GM23338 (cell line): ENCODE measurements around the gene RAPGEF3. TPM values are rescaled to one million over a fixed set of nuclear protein-coding genes. Genes with fewer than 3 reads are reported as not detected.
A peak's percentile ranks its signal among the peaks of the same experiment; 100 is the strongest.

Experiments used
- ATAC-seq: fragments of 200-7000 bp; cut with Tn5 transposase; 3 replicates; pipeline ENCODE4 v1.9.1; 2020
- DNase-seq: peaks from one replicate; pipeline ENCODE4 v3.0.0-alpha.2; 2015; ENCODE audit warnings: low spot score
- H2AFZ ChIP-seq: fragments of 200-600 bp; sonication (generic); 2 replicates; pipeline ENCODE4 v1.8.0; 2016; ENCODE audit warnings: antibody characterized with exemption, mild to moderate bottlenecking, moderate library complexity
- H3F3A ChIP-seq: fragments of 200-600 bp; sonication (generic); replicated peaks from 2 replicates; pipeline ENCODE4 v1.8.0; 2017; ENCODE audit warnings: antibody characterized with exemption, mixed run types, low read depth
- H3K27ac ChIP-seq: fragments of 200-600 bp; sonication (generic); 2 replicates; pipeline ENCODE4 v1.6.1; 2016; ENCODE audit warnings: low read depth
- H3K27me3 ChIP-seq: fragments of 200-600 bp; sonication (generic); 2 replicates; pipeline ENCODE4 v1.8.0; 2016; ENCODE audit warnings: mild to moderate bottlenecking, mixed run types, moderate library complexity; ENCODE audit not compliant: insufficient read depth
- H3K36me3 ChIP-seq: fragments of 200-600 bp; sonication (generic); 2 replicates; pipeline ENCODE4 v1.8.0; 2016; ENCODE audit warnings: mild to moderate bottlenecking; ENCODE audit not compliant: insufficient read depth
- H3K4me1 ChIP-seq: fragments of 200-600 bp; sonication (generic); 2 replicates; pipeline ENCODE4 v1.8.0; 2016; ENCODE audit warnings: mild to moderate bottlenecking, moderate library complexity; ENCODE audit not compliant: insufficient read depth
- H3K4me2 ChIP-seq: fragments of 200-600 bp; sonication (generic); 2 replicates; pipeline ENCODE4 v1.7.1; 2017; ENCODE audit warnings: mixed run types
- H3K4me3 ChIP-seq: fragments of 200-600 bp; sonication (generic); 2 replicates; pipeline ENCODE4 v1.6.1; 2016; ENCODE audit warnings: mixed run types
- H3K79me2 ChIP-seq: fragments of 200-600 bp; sonication (generic); replicated peaks from 2 replicates; pipeline ENCODE4 v1.8.0; 2017; ENCODE audit warnings: mild to moderate bottlenecking; ENCODE audit not compliant: insufficient read depth
- H3K9me2 ChIP-seq: fragments of 200-600 bp; sonication (generic); 2 replicates; pipeline ENCODE4 v1.8.0; 2017; ENCODE audit not compliant: insufficient read depth
- H4K20me1 ChIP-seq: fragments of 200-600 bp; sonication (generic); replicated peaks from 2 replicates; pipeline ENCODE4 v1.8.0; 2017; ENCODE audit warnings: mild to moderate bottlenecking; ENCODE audit not compliant: insufficient read depth
- H3K27ac Mint-ChIP-seq: 2 replicates; pipeline ENCODE4 v1.8.0; 2020; ENCODE audit warnings: inconsistent platforms, mild to moderate bottlenecking, moderate library complexity, mixed read lengths
- H3K27me3 Mint-ChIP-seq: 3 replicates; pipeline ENCODE4 v1.8.0; 2022; ENCODE audit warnings: low read depth, mild to moderate bottlenecking, moderate library complexity, mixed read lengths, inconsistent platforms; ENCODE audit not compliant: insufficient read depth, poor library complexity
- H3K36me3 Mint-ChIP-seq: 3 replicates; pipeline ENCODE4 v1.8.0; 2021; ENCODE audit warnings: low read depth, mild to moderate bottlenecking, inconsistent platforms, moderate library complexity, mixed read lengths
- H3K4me1 Mint-ChIP-seq: 3 replicates; pipeline ENCODE4 v1.8.0; 2020; ENCODE audit warnings: mild to moderate bottlenecking, inconsistent platforms, mixed read lengths
- H3K4me3 Mint-ChIP-seq: 3 replicates; pipeline ENCODE4 v1.8.0; 2021; ENCODE audit warnings: moderate library complexity, mild to moderate bottlenecking, inconsistent platforms, mixed read lengths
- H3K9me3 Mint-ChIP-seq: 3 replicates; pipeline ENCODE4 v1.8.0; 2020; ENCODE audit warnings: moderate library complexity, mild to moderate bottlenecking, inconsistent platforms, mixed read lengths
- CREB1 ChIP-seq: fragments of 250-450 bp; sonication (Bioruptor Pico); IDR thresholded peaks from 2 replicates; pipeline ENCODE4 v1.5.0; 2020; ENCODE audit warnings: low read depth, mild to moderate bottlenecking, moderate library complexity
- CTCF ChIP-seq, 2 experiments: fragments of 200-600 bp in 1 of 2; sonication (generic) in 1 of 2; conservative IDR thresholded peaks; 2 replicates each; pipeline versions ENCODE4 v1.5.1 to v1.6.1; 2016 to 2017; ENCODE audit warnings: antibody characterized with exemption in 2 of 2, low read depth in 2 of 2, mild to moderate bottlenecking in 2 of 2, moderate library complexity in 1 of 2
- ETS1 ChIP-seq: IDR thresholded peaks from 2 replicates; pipeline ENCODE4 v1.6.1; 2016; ENCODE audit warnings: antibody characterized with exemption
- EZH2 ChIP-seq: fragments of 200-600 bp; sonication (generic); IDR thresholded peaks from one replicate; pipeline ENCODE4 v1.8.0; 2017; ENCODE audit warnings: antibody characterized with exemption, mild to moderate bottlenecking, low read depth; ENCODE audit not compliant: unreplicated experiment
- EZH2phosphoT487 ChIP-seq: fragments of 200-600 bp; sonication (generic); IDR thresholded peaks from one replicate; pipeline ENCODE4 v1.8.1; 2018; ENCODE audit warnings: antibody characterized with exemption; ENCODE audit not compliant: unreplicated experiment
- JUNB ChIP-seq: IDR thresholded peaks from one replicate; pipeline ENCODE4 v1.6.1; 2016; ENCODE audit warnings: antibody characterized with exemption; ENCODE audit not compliant: unreplicated experiment
- NANOG ChIP-seq: IDR thresholded peaks from 2 replicates; pipeline ENCODE4 v1.6.1; 2016; ENCODE audit warnings: antibody characterized with exemption, borderline replicate concordance
- STAT1 ChIP-seq: IDR thresholded peaks from one replicate; pipeline ENCODE4 v1.6.1; 2016; ENCODE audit warnings: antibody characterized with exemption; ENCODE audit not compliant: unreplicated experiment
- ZNF114 ChIP-seq: fragments of 250-450 bp; sonication (Bioruptor Pico); IDR thresholded peaks from 2 replicates; pipeline ENCODE4 v1.5.0; 2020; ENCODE audit warnings: mild to moderate bottlenecking, moderate library complexity
- ZNF331 ChIP-seq: fragments of 250-450 bp; sonication (Bioruptor Pico); IDR thresholded peaks from 2 replicates; pipeline ENCODE4 v1.5.0; 2020; ENCODE audit warnings: low read depth, mild to moderate bottlenecking, moderate library complexity
- ZNF462 ChIP-seq: fragments of 250-450 bp; sonication (Bioruptor Pico); IDR thresholded peaks from 2 replicates; pipeline ENCODE4 v1.5.0; 2020; ENCODE audit warnings: mild to moderate bottlenecking, moderate library complexity
- polyA plus RNA-seq: library from polyadenylated mRNA; unstranded; fragments of >200 nt; fragmentation: Nextera tagmentation; extraction: Ambion mirVana; gene quantifications from 2 replicates; pipeline ENCODE4 v1.2.1, GENCODE V29; 2016
- total RNA-seq: library from RNA; depleted of rRNA; stranded (reverse); fragments of >200 nt; shearing (Covaris generic); gene quantifications from 2 replicates; pipeline ENCODE4 v1.2.3, GENCODE V29; 2014

Gene RAPGEF3
- total and polyA plus RNA-seq, 2 experiments from 2014 or later = 2.3 to 11.8 TPM

- TF ChIP-seq CTCF (conservative IDR thresholded peaks at IDR 0.05; ENCODE audit: low read depth in 2 of 2) = peak; percentile 78 to 98
Measured at GRCh38 chr12:47744005-47744651, 14.6 kb downstream of the RAPGEF3 start (continued).

- H3K27ac Mint-ChIP-seq = no peak overlapping the region
- H3F3A ChIP-seq = no peaks in the 10 kb centered on the region
- H3K79me2 ChIP-seq = no peaks in the 10 kb centered on the region
- TF ChIP-seq ZNF462 (CRISPR knock-in tag) (no peak), ETS1 (no peak), CTCF (conservative IDR thresholded peaks at IDR 0.05; ENCODE audit: low read depth in 2 of 2) (no peak), STAT1 (no peak), EZH2 (no peak), EZH2phosphoT487 (no peak), ZNF114 (no peak), CREB1 (CRISPR knock-in tag) (no peak), JUNB (no peak), ZNF331 (CRISPR knock-in tag) (no peak), NANOG (no peak)
Measured at GRCh38 chr12:47743311-47743860, 15.3 kb downstream of the RAPGEF3 start.

More at GRCh38 chr12:47743311-47743860, 15.3 kb downstream of the RAPGEF3 start:
- Histone ChIP-seq H3K27ac (no peak overlapping the region), H2AFZ (no peak overlapping the region), H3K9me2 (no peaks in the 10 kb centered on the region), H3K36me3 (no peaks in the 10 kb centered on the region), H3K4me2 (0 out of 2 replicates have a peak overlapping the region, but pooled peaks have one; percentile 26), H4K20me1 (no peaks in the 10 kb centered on the region), H3K4me1 (0 out of 2 replicates have a peak, but pooled peaks cover 4% of the 10 kb centered on the region), H3K4me3 (no peak overlapping the region), H3K27me3 (no peaks in the 10 kb centered on the region)
- no peak overlapping the region; the same call in 2 of the 3 replicates for H3K4me3 Mint-ChIP-seq
- DNase-seq (no peak), ATAC-seq (no peak; the same call in 2 of the 3 replicates)
- peaks cover 26% of the 10 kb centered on the region for H3K27me3 Mint-ChIP-seq
- H3K9me3 Mint-ChIP-seq = no peaks in the 10 kb centered on the region; the same call in 2 of the 3 replicates
- H3K36me3 Mint-ChIP-seq = no peaks in the 10 kb centered on the region; the same call in 2 of the 3 replicates
- peaks cover 41% of the 10 kb centered on the region for H3K4me1 Mint-ChIP-seq
